ENCODE measurements around the gene RANBP10. TPM values are rescaled to one million over a fixed set of nuclear protein-coding genes. Genes with fewer than 3 reads are reported as not detected.

The RANBP10 gene
- total and polyA plus RNA-seq, 5 donors from 2014 or later: 7.3 to 29.4 (median 8.7) TPM

DNA sequence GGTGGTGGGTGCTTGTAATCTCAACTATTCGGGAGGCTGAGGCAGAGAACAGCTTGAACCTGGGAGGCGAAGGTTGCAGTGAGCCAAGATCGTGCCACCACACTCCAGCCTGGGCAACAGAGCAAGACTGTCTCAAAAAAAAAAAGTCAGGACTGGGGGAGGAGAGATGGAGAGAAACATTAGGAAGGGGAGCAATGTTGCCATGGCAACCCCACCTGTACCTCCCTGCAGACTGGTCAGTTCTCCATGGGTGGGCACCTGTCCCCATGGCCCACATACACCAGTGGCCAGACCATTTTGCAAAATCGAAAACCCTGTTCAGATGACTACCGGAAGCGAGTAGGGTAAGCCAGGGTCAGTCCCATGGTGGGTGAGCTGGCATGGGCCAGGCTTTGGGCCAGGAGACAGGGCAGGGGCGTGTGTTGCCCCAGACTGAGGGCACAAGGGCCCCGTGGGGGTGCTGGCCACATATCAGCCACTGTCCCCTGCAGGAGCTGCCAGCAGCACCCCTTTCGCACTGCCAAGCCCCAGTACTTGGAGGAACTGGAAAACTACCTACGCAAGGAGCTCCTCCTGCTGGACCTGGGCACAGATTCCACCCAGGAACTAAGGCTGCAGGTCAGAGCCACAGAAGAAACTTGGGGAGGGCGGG, 14.4 kb upstream of the RANBP10 start:
- Mint-ChIP-seq H3K4me1 (peaks cover 0 to 7% (median 5%) of the 10 kb centered on the region in 4 donors), H3K36me3 (no peaks in the 10 kb centered on the region), H3K4me3 (no peak overlapping the region), H3K9me3 (no peaks in the 10 kb centered on the region), H3K27me3 (peaks cover 9% of the 10 kb centered on the region), H3K27ac (peak overlapping the region in 1 of 3 donors; percentile 26)
- DNase-seq (no peak), ATAC-seq (ENCODE audit: low read depth in 2 of 2) (no peak)
- Histone ChIP-seq H3K9me3 (ENCODE audit: control insufficient read depth in 2 of 2, low read length in 2 of 2) (no peaks in the 10 kb centered on the region), H3K36me3 (ENCODE audit: control insufficient read depth, insufficient read depth, low read length) (no peaks in the 10 kb centered on the region), H3K27me3 (ENCODE audit: control insufficient read depth, insufficient read depth, low read length) (no peaks in the 10 kb centered on the region), H3K4me1 (ENCODE audit: control insufficient read depth, insufficient read depth, low read length, poor library complexity, severe bottlenecking) (peaks cover 4% of the 10 kb centered on the region), H3K27ac (ENCODE audit: insufficient read depth, low read length, poor library complexity, severe bottlenecking) (no peak overlapping the region), H3K4me3 (ENCODE audit: low read depth, low read length) (no peak overlapping the region)

- peaks cover 0 to 7% (median 5%) of the 10 kb centered on the region in 4 donors for H3K4me1 Mint-ChIP-seq
- peaks cover 4% of the 10 kb centered on the region for H3K27me3 Mint-ChIP-seq
- no peak overlapping the region for H3K4me3 Mint-ChIP-seq
- Histone ChIP-seq H3K27ac (ENCODE audit: insufficient read depth, low read length, poor library complexity, severe bottlenecking) (no peak overlapping the region), H3K4me1 (ENCODE audit: control insufficient read depth, insufficient read depth, low read length, poor library complexity, severe bottlenecking) (peaks cover 4% of the 10 kb centered on the region), H3K9me3 (ENCODE audit: control insufficient read depth in 2 of 2, low read length in 2 of 2) (no peaks in the 10 kb centered on the region), H3K27me3 (ENCODE audit: control insufficient read depth, insufficient read depth, low read length) (no peaks in the 10 kb centered on the region), H3K36me3 (ENCODE audit: control insufficient read depth, insufficient read depth, low read length) (no peaks in the 10 kb centered on the region), H3K4me3 (ENCODE audit: low read depth, low read length) (no peak overlapping the region)
- ATAC-seq (ENCODE audit: low read depth in 2 of 2) (no peak), DNase-seq (no peak)
- no peaks in the 10 kb centered on the region for H3K9me3 Mint-ChIP-seq
- no peaks in the 10 kb centered on the region for H3K36me3 Mint-ChIP-seq
- no peak overlapping the region for H3K27ac Mint-ChIP-seq
Measured at GRCh38 chr16:67814567-67814966, 8.2 kb upstream of the RANBP10 start.

DNA sequence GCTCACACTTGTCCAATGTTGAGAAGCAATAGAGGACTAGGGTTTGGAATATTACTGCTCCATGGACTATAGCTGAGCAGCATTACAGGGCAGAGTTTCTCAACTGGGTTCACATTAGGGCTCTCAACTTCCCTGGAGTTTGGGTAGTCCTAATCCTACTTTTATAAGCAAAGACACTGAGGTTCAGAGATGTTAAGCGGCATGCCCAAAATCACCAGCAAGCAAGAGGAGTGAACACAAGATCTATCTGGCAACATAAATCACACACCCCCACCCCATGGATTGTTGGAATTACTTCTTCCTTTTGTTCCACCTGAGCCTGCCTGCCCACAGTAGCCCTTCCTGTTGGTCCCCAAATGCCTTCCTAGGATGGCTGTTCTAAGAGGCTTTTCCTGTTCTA, 5.5 kb upstream of the RANBP10 start:
- no peak overlapping the region for H3K27ac Mint-ChIP-seq
- H3K27me3 Mint-ChIP-seq: peaks cover 4% of the 10 kb centered on the region
- Histone ChIP-seq H3K4me3 (ENCODE audit: low read depth, low read length) (no peak overlapping the region), H3K27ac (ENCODE audit: insufficient read depth, low read length, poor library complexity, severe bottlenecking) (no peak overlapping the region), H3K4me1 (ENCODE audit: control insufficient read depth, insufficient read depth, low read length, poor library complexity, severe bottlenecking) (peaks cover 8% of the 10 kb centered on the region), H3K9me3 (ENCODE audit: control insufficient read depth in 2 of 2, low read length in 2 of 2) (no peaks in the 10 kb centered on the region), H3K27me3 (ENCODE audit: control insufficient read depth, insufficient read depth, low read length) (no peaks in the 10 kb centered on the region), H3K36me3 (ENCODE audit: control insufficient read depth, insufficient read depth, low read length) (no peaks in the 10 kb centered on the region)
- peaks cover 0 to 13% (median 4%) of the 10 kb centered on the region in 4 donors for H3K4me1 Mint-ChIP-seq
- no peaks in the 10 kb centered on the region for H3K36me3 Mint-ChIP-seq
- DNase-seq: no peak
- no peaks in the 10 kb centered on the region for H3K9me3 Mint-ChIP-seq
- no peak for ATAC-seq (ENCODE audit: low read depth in 2 of 2)
- H3K4me3 Mint-ChIP-seq: no peak overlapping the region

DNA sequence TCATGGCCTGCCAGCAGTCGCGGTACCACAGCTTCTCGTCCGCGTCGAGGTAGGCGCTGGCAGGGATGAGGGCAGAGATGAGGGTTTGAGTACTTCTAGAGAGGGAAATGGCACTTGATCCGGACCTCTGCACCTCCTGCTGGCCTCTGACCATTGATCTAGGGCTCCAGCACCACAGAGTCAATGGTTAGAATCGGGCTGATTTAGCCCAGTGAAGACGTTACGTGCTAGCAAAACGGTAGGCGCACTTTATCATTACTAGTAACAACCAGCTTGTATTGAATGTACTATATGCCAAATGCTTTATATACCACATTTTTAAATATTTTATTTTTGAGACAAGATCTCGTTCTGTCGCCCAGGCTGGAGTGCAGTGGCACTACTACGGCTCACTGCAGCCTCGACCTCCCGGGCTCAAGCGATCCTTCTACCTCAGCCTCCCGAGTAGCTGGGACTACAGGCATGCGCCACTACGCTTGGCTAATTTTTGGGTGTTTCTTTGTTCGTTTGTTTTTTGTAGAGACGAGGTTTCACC, 855 bp upstream of the RANBP10 start:
- Mint-ChIP-seq H3K4me3 (peak overlapping the region; percentile 92 to 99 (median 94)), H3K27ac (peak overlapping the region; percentile 38 to 86 (median 62)), H3K27me3 (no peaks in the 10 kb centered on the region), H3K4me1 (peaks cover 5 to 41% (median 23%) of the 10 kb centered on the region in 4 donors), H3K9me3 (no peaks in the 10 kb centered on the region), H3K36me3 (peaks cover 5% of the 10 kb centered on the region)
- Histone ChIP-seq H3K27me3 (ENCODE audit: control insufficient read depth, insufficient read depth, low read length) (no peaks in the 10 kb centered on the region), H3K4me1 (ENCODE audit: control insufficient read depth, insufficient read depth, low read length, poor library complexity, severe bottlenecking) (peaks cover 40% of the 10 kb centered on the region), H3K27ac (ENCODE audit: insufficient read depth, low read length, poor library complexity, severe bottlenecking) (peak overlapping the region; percentile 78), H3K9me3 (ENCODE audit: control insufficient read depth in 2 of 2, low read length in 2 of 2) (no peaks in the 10 kb centered on the region), H3K36me3 (ENCODE audit: control insufficient read depth, insufficient read depth, low read length) (peaks cover 7% of the 10 kb centered on the region), H3K4me3 (ENCODE audit: low read depth, low read length) (peak overlapping the region; percentile 72)
- DNase-seq: no peak
- ATAC-seq (ENCODE audit: low read depth in 2 of 2): no peak

- DNase-seq: peak in 1 of 3 donors; percentile 15
- peak overlapping the region in 2 of 3 donors; percentile 86 to 91 for H3K27ac Mint-ChIP-seq
- H3K9me3 Mint-ChIP-seq: no peaks in the 10 kb centered on the region
- H3K27ac ChIP-seq (ENCODE audit: insufficient read depth, low read length, poor library complexity, severe bottlenecking): peak overlapping the region; percentile 78
- peak overlapping the region; percentile 80 for H3K4me3 ChIP-seq (ENCODE audit: low read depth, low read length)
- peaks cover 6 to 55% (median 34%) of the 10 kb centered on the region in 4 donors for H3K4me1 Mint-ChIP-seq
- H3K27me3 Mint-ChIP-seq: no peaks in the 10 kb centered on the region
- H3K36me3 Mint-ChIP-seq: peaks cover 10% of the 10 kb centered on the region
- no peaks in the 10 kb centered on the region for H3K9me3 ChIP-seq (ENCODE audit: control insufficient read depth in 2 of 2, low read length in 2 of 2)
- ATAC-seq (ENCODE audit: low read depth in 2 of 2): no peak
- H3K36me3 ChIP-seq (ENCODE audit: control insufficient read depth, insufficient read depth, low read length): peaks cover 7% of the 10 kb centered on the region
- peak overlapping the region; percentile 92 to 99 (median 94) for H3K4me3 Mint-ChIP-seq
- H3K4me1 ChIP-seq (ENCODE audit: control insufficient read depth, insufficient read depth, low read length, poor library complexity, severe bottlenecking): peaks cover 53% of the 10 kb centered on the region
- H3K27me3 ChIP-seq (ENCODE audit: control insufficient read depth, insufficient read depth, low read length): no peaks in the 10 kb centered on the region
Measured at GRCh38 chr16:67805718-67806427, 487 bp downstream of the RANBP10 start.

GRCh38 chr16:67804853-67805542, 1.4 kb downstream of the RANBP10 start:
- Mint-ChIP-seq H3K9me3 (no peaks in the 10 kb centered on the region), H3K4me3 (peak overlapping the region; percentile 92 to 99 (median 94)), H3K27me3 (no peaks in the 10 kb centered on the region), H3K27ac (peak overlapping the region in 2 of 3 donors; percentile 54 to 91), H3K36me3 (peaks cover 19% of the 10 kb centered on the region), H3K4me1 (peaks cover 13 to 64% (median 42%) of the 10 kb centered on the region in 4 donors)
- Histone ChIP-seq H3K4me1 (ENCODE audit: control insufficient read depth, insufficient read depth, low read length, poor library complexity, severe bottlenecking) (peaks cover 59% of the 10 kb centered on the region), H3K9me3 (ENCODE audit: control insufficient read depth in 2 of 2, low read length in 2 of 2) (no peaks in the 10 kb centered on the region), H3K4me3 (ENCODE audit: low read depth, low read length) (peak overlapping the region; percentile 80), H3K36me3 (ENCODE audit: control insufficient read depth, insufficient read depth, low read length) (peaks cover 8% of the 10 kb centered on the region), H3K27me3 (ENCODE audit: control insufficient read depth, insufficient read depth, low read length) (no peaks in the 10 kb centered on the region), H3K27ac (ENCODE audit: insufficient read depth, low read length, poor library complexity, severe bottlenecking) (no peak overlapping the region)
- ATAC-seq (ENCODE audit: low read depth in 2 of 2) (no peak), DNase-seq (peak in 1 of 3 donors; percentile 23)

DNA sequence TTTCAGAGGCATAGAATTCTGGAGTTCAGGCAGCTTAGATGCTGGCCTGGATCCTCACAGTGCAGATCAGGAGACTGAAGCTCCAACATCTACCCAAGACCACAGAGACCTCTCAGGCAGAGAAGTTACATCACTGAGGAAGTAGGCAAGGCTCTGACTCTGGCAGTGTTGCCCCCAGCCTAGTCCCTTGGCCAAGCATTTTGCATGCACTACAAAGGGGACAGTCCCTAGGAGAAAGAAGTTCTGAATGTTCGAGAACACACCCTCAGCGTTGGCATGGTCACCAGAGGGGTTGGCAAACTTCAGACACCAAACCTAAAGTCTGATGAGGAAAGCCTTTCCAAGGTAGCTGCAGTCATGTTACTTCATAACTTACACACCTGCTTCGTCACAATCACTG, 2.5 kb downstream of the RANBP10 start:
- Mint-ChIP-seq H3K4me3 (peak overlapping the region in 2 of 4 donors; percentile 16 to 99), H3K27ac (peak overlapping the region in 2 of 3 donors; percentile 23 to 62), H3K27me3 (no peaks in the 10 kb centered on the region), H3K4me1 (peaks cover 13 to 69% (median 44%) of the 10 kb centered on the region in 4 donors), H3K9me3 (no peaks in the 10 kb centered on the region), H3K36me3 (peaks cover 24% of the 10 kb centered on the region)
- ATAC-seq (ENCODE audit: low read depth in 2 of 2): no peak
- Histone ChIP-seq H3K27ac (ENCODE audit: insufficient read depth, low read length, poor library complexity, severe bottlenecking) (peak overlapping the region; percentile 5), H3K36me3 (ENCODE audit: control insufficient read depth, insufficient read depth, low read length) (peaks cover 10% of the 10 kb centered on the region), H3K4me1 (ENCODE audit: control insufficient read depth, insufficient read depth, low read length, poor library complexity, severe bottlenecking) (peaks cover 59% of the 10 kb centered on the region), H3K4me3 (ENCODE audit: low read depth, low read length) (no peak overlapping the region), H3K9me3 (ENCODE audit: control insufficient read depth in 2 of 2, low read length in 2 of 2) (no peaks in the 10 kb centered on the region), H3K27me3 (ENCODE audit: control insufficient read depth, insufficient read depth, low read length) (no peaks in the 10 kb centered on the region)
- no peak for DNase-seq

Data from CD4-positive, CD25-positive, alpha-beta regulatory T cell (primary cell).